Measurements from ENCODE around the gene XYLB. TPM values are rescaled to one million over a fixed set of nuclear protein-coding genes. Genes with fewer than 3 reads are reported as not detected.
A peak's percentile ranks its signal among the peaks of the same experiment; 100 is the strongest.

XYLB gene
- total and polyA plus RNA-seq, 5 donors from 2014 or later, result 0.72 to 5.6 (median 2.1) TPM

DNA sequence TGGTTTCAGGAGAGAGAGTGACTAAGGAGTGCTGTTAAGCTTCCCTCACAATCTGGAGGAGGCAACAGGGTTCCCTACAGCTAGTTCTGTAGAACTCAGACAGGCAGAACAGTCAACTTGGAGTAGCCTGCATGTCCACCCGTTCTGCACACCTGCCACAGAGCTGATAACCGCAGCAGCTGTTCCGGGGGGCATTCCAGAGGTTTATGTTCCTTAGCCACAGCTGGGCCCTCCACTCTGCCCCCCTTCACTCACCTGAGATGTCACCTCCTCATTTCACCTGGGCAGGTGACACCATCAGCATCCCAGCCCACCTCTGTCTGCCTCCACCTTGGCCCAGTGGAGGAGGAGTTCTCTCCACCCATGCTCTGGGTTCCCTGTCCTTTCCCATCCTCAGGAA, 22.6 kb downstream of the XYLB start:
- H3K4me3 ChIP-seq (ENCODE audit: low read depth, low read length), result no peak overlapping the region
- H3K27me3 Mint-ChIP-seq, result no peaks in the 10 kb centered on the region
- no peak for ATAC-seq (ENCODE audit: low read depth in 2 of 2)

DNA sequence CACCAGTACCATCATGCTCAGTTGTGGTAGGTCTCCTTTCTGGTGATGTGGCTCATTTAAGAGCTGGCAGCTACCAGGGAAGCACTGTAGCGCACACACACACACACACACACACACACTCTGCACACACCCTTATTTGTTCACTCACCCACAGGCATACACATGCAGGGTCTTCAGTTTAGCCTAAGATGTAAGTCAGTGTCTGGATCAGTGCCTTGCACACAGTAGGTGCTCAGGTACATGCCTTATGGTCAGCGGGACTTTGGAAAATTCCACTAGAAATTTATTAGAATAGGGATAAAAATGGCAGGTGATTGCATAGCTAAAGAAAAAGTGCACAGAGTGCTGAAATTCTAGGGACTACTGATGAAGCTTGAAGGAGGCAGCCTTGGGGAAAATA, 23.6 kb downstream of the XYLB start:
- peaks cover 20% of the 10 kb centered on the region for H3K4me1 ChIP-seq (ENCODE audit: control insufficient read depth, insufficient read depth, low read length, poor library complexity, severe bottlenecking)
- H3K36me3 Mint-ChIP-seq, result no peaks in the 10 kb centered on the region
- H3K27ac Mint-ChIP-seq, result peak overlapping the region in 1 of 3 donors; percentile 20
- no peaks in the 10 kb centered on the region for H3K9me3 ChIP-seq (ENCODE audit: control insufficient read depth in 2 of 2, low read length in 2 of 2)
- H3K27me3 ChIP-seq (ENCODE audit: control insufficient read depth, insufficient read depth, low read length), result no peaks in the 10 kb centered on the region
- DNase-seq (no peak), ATAC-seq (ENCODE audit: low read depth in 2 of 2) (no peak)
- no peak overlapping the region for H3K4me3 Mint-ChIP-seq
- H3K4me3 ChIP-seq (ENCODE audit: low read depth, low read length), result no peak overlapping the region
- H3K27ac ChIP-seq (ENCODE audit: insufficient read depth, low read length, poor library complexity, severe bottlenecking), result no peak overlapping the region
- no peaks in the 10 kb centered on the region for H3K36me3 ChIP-seq (ENCODE audit: control insufficient read depth, insufficient read depth, low read length)
- no peaks in the 10 kb centered on the region for H3K27me3 Mint-ChIP-seq
- H3K4me1 Mint-ChIP-seq, result peaks cover 0 to 26% (median 20%) of the 10 kb centered on the region in 4 donors
- peaks cover 0 to 2% (median 0%) of the 10 kb centered on the region in 7 donors for H3K9me3 Mint-ChIP-seq

More for the DNA sequence above, 22.6 kb downstream of the XYLB start:
- H3K27ac ChIP-seq (ENCODE audit: insufficient read depth, low read length, poor library complexity, severe bottlenecking), result no peak overlapping the region
- H3K36me3 Mint-ChIP-seq, result no peaks in the 10 kb centered on the region
- no peaks in the 10 kb centered on the region for H3K36me3 ChIP-seq (ENCODE audit: control insufficient read depth, insufficient read depth, low read length)
- peaks cover 4 to 20% (median 14%) of the 10 kb centered on the region in 4 donors for H3K4me1 Mint-ChIP-seq
- H3K9me3 ChIP-seq (ENCODE audit: control insufficient read depth in 2 of 2, low read length in 2 of 2), result no peaks in the 10 kb centered on the region
- no peak for DNase-seq
- peak overlapping the region in 1 of 3 donors; percentile 15 for H3K27ac Mint-ChIP-seq
- no peak overlapping the region for H3K4me3 Mint-ChIP-seq
- H3K27me3 ChIP-seq (ENCODE audit: control insufficient read depth, insufficient read depth, low read length), result no peaks in the 10 kb centered on the region
- peaks cover 0 to 2% (median 0%) of the 10 kb centered on the region in 7 donors for H3K9me3 Mint-ChIP-seq
- peaks cover 13% of the 10 kb centered on the region for H3K4me1 ChIP-seq (ENCODE audit: control insufficient read depth, insufficient read depth, low read length, poor library complexity, severe bottlenecking)

DNA sequence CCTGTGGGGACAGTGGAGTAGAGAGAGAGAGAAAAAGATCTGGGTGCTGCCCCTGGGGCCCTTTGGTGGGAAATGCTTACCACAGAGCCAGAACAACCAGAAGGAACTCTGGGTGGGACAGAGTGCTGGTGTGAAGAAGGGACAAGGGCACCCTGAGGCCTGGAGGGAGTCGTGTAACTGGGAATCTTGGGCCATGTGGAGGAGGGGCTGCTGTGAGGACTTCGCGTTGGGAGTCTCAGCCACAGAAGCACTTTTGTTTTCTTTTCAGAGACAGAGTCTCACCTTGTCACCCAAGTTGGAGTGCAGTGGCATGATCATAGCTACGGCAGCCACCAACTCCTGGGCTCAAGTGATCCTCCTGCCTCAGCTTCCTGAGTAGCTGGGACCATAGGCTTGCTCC, 24.3 kb downstream of the XYLB start:
- Mint-ChIP-seq H3K27ac (no peak overlapping the region), H3K4me1 (peaks cover 0 to 30% (median 20%) of the 10 kb centered on the region in 4 donors), H3K27me3 (no peaks in the 10 kb centered on the region), H3K4me3 (no peak overlapping the region), H3K9me3 (peaks cover 0 to 2% (median 0%) of the 10 kb centered on the region in 7 donors), H3K36me3 (no peaks in the 10 kb centered on the region)
- Histone ChIP-seq H3K27ac (ENCODE audit: insufficient read depth, low read length, poor library complexity, severe bottlenecking) (no peak overlapping the region), H3K9me3 (ENCODE audit: control insufficient read depth in 2 of 2, low read length in 2 of 2) (no peaks in the 10 kb centered on the region), H3K36me3 (ENCODE audit: control insufficient read depth, insufficient read depth, low read length) (no peaks in the 10 kb centered on the region), H3K27me3 (ENCODE audit: control insufficient read depth, insufficient read depth, low read length) (no peaks in the 10 kb centered on the region), H3K4me3 (ENCODE audit: low read depth, low read length) (no peak overlapping the region), H3K4me1 (ENCODE audit: control insufficient read depth, insufficient read depth, low read length, poor library complexity, severe bottlenecking) (peaks cover 20% of the 10 kb centered on the region)
- no peak for DNase-seq
- ATAC-seq (ENCODE audit: low read depth in 2 of 2), result no peak

DNA sequence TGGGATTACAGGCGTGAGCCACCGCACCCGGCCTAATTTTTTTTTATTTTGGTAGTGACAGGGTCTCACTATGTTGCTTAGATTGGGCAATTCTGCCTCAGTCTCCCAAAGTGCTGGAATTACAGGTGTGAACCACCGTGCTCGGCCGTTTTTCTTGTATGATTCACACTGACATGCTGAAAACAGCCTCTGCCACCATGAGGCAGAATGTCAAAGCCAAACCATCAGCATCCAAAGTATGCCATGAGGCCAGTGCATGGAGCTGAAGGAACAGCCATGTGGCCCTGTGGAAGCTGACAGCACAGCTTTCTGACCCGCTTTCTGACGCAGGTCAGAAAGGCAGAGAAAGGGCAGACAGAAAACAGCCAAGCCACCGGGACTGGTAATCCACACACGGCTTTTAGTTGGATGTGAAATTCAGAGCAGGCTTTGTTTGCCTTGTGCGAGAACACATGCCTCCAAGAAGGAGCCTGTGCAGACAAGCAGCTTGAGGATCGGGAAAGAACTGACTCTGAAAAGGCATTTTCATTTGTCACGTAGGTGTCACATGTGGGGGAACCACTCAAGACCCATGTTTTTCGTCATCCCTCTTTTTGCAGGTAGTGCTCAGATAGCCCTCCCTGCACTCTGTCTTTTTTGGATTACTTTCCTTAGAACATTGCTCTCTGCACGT, 25.1 kb downstream of the XYLB start:
- DNase-seq (no peak), ATAC-seq (ENCODE audit: low read depth in 2 of 2) (no peak)
- Mint-ChIP-seq H3K4me3 (peak overlapping the region in 1 of 4 donors; percentile 17), H3K27me3 (no peaks in the 10 kb centered on the region), H3K36me3 (no peaks in the 10 kb centered on the region), H3K4me1 (peaks cover 0 to 30% (median 20%) of the 10 kb centered on the region in 4 donors), H3K27ac (no peak overlapping the region), H3K9me3 (peaks cover 0 to 2% (median 0%) of the 10 kb centered on the region in 7 donors)
- H3K36me3 ChIP-seq (ENCODE audit: control insufficient read depth, insufficient read depth, low read length), result no peaks in the 10 kb centered on the region
- H3K4me1 ChIP-seq (ENCODE audit: control insufficient read depth, insufficient read depth, low read length, poor library complexity, severe bottlenecking), result peaks cover 20% of the 10 kb centered on the region
- H3K27me3 ChIP-seq (ENCODE audit: control insufficient read depth, insufficient read depth, low read length), result no peaks in the 10 kb centered on the region
- H3K27ac ChIP-seq (ENCODE audit: insufficient read depth, low read length, poor library complexity, severe bottlenecking), result no peak overlapping the region
- H3K9me3 ChIP-seq (ENCODE audit: control insufficient read depth in 2 of 2, low read length in 2 of 2), result no peaks in the 10 kb centered on the region
- H3K4me3 ChIP-seq (ENCODE audit: low read depth, low read length), result no peak overlapping the region

DNA sequence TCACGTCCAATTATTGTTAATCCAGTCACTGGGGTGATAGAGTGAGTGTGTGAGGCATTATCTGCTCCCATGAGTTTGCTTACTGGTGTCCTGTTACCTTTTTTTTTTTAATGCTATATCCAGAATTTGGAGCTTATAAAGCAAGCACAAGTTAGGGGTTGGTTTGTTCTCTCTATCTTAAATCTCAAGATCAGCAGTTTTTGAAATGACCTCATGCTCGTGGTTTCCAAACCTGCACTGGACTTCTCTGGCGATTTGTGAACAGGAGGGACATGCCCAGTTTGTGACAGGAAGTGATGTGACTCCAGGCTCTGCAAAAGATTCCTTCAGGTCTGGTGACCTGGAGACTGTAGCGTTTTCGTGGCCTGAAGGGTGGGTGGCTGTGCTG, 25.6 kb downstream of the XYLB start:
- DNase-seq (no peak), ATAC-seq (ENCODE audit: low read depth in 2 of 2) (no peak)
- Mint-ChIP-seq H3K36me3 (no peaks in the 10 kb centered on the region), H3K9me3 (peaks cover 0 to 2% (median 0%) of the 10 kb centered on the region in 7 donors), H3K4me3 (peak overlapping the region in 1 of 4 donors; percentile 17), H3K27ac (no peak overlapping the region), H3K4me1 (peaks cover 0 to 30% (median 20%) of the 10 kb centered on the region in 4 donors), H3K27me3 (no peaks in the 10 kb centered on the region)
- Histone ChIP-seq H3K9me3 (ENCODE audit: control insufficient read depth in 2 of 2, low read length in 2 of 2) (no peaks in the 10 kb centered on the region), H3K36me3 (ENCODE audit: control insufficient read depth, insufficient read depth, low read length) (no peaks in the 10 kb centered on the region), H3K27ac (ENCODE audit: insufficient read depth, low read length, poor library complexity, severe bottlenecking) (no peak overlapping the region), H3K4me1 (ENCODE audit: control insufficient read depth, insufficient read depth, low read length, poor library complexity, severe bottlenecking) (peaks cover 20% of the 10 kb centered on the region), H3K4me3 (ENCODE audit: low read depth, low read length) (no peak overlapping the region), H3K27me3 (ENCODE audit: control insufficient read depth, insufficient read depth, low read length) (no peaks in the 10 kb centered on the region)

DNA sequence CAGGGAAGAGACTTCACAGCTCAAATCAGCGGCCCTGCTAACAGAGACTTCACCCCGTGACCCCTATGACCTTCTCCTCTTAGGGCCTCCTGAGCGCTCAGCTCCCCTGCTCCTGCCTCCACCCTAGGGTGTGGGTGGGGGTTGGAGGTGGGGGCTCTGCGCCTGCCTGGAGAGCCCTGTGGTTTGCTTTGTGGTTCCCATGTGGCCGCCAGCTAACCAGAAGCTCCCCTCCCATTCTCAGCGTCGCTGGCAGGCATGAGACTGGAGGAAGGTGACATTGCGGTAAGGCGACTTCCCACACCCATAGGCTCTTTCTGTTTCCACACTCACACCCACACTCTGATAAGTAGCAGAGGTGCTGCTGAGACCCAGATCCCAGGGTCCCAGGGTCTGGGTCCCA, 27.6 kb downstream of the XYLB start:
- DNase-seq (peak in 2 of 3 donors; percentile 7 to 65), ATAC-seq (ENCODE audit: low read depth in 2 of 2) (peak in 1 of 2 donors; percentile 45)
- Histone ChIP-seq H3K4me1 (ENCODE audit: control insufficient read depth, insufficient read depth, low read length, poor library complexity, severe bottlenecking) (peaks cover 20% of the 10 kb centered on the region), H3K9me3 (ENCODE audit: control insufficient read depth in 2 of 2, low read length in 2 of 2) (no peaks in the 10 kb centered on the region), H3K27ac (ENCODE audit: insufficient read depth, low read length, poor library complexity, severe bottlenecking) (no peak overlapping the region), H3K36me3 (ENCODE audit: control insufficient read depth, insufficient read depth, low read length) (peaks cover 2% of the 10 kb centered on the region), H3K27me3 (ENCODE audit: control insufficient read depth, insufficient read depth, low read length) (no peaks in the 10 kb centered on the region), H3K4me3 (ENCODE audit: low read depth, low read length) (peak overlapping the region; percentile 13)
- Mint-ChIP-seq H3K27me3 (no peaks in the 10 kb centered on the region), H3K27ac (peak overlapping the region; percentile 79 to 84 (median 82)), H3K36me3 (peaks cover 3% of the 10 kb centered on the region), H3K4me1 (peaks cover 0 to 30% (median 20%) of the 10 kb centered on the region in 4 donors), H3K9me3 (no peaks in the 10 kb centered on the region), H3K4me3 (peak overlapping the region in 3 of 4 donors; percentile 52 to 79 (median 63))

DNA sequence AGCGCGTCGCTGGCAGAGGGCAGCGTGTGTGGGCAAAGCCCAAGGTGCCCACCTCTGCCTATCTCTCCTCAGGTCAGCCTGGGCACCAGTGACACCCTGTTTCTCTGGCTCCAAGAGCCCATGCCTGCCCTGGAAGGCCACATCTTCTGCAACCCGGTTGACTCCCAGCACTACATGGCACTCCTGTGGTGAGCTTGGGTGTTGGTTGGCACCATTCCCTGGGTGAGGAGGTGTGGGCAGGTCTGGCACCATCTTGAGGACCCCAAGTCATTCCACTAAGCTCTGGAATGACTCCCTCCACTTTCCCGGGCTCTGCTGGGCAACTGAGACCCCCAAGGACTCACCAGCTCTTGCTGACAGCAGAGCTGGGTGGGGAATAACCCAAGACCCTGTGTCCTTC, 28.5 kb downstream of the XYLB start:
- no peaks in the 10 kb centered on the region for H3K27me3 Mint-ChIP-seq
- H3K4me1 Mint-ChIP-seq, result peaks cover 0 to 28% (median 20%) of the 10 kb centered on the region in 4 donors
- H3K4me1 ChIP-seq (ENCODE audit: control insufficient read depth, insufficient read depth, low read length, poor library complexity, severe bottlenecking), result peaks cover 20% of the 10 kb centered on the region
- H3K27ac Mint-ChIP-seq, result peak overlapping the region in 2 of 3 donors; percentile 82 to 83
- ATAC-seq (ENCODE audit: low read depth in 2 of 2), result no peak
- H3K9me3 ChIP-seq (ENCODE audit: control insufficient read depth in 2 of 2, low read length in 2 of 2), result no peaks in the 10 kb centered on the region
- H3K4me3 ChIP-seq (ENCODE audit: low read depth, low read length), result no peak overlapping the region
- peaks cover 4% of the 10 kb centered on the region for H3K36me3 ChIP-seq (ENCODE audit: control insufficient read depth, insufficient read depth, low read length)
- H3K36me3 Mint-ChIP-seq, result peaks cover 7% of the 10 kb centered on the region
- H3K4me3 Mint-ChIP-seq, result no peak overlapping the region
- H3K27me3 ChIP-seq (ENCODE audit: control insufficient read depth, insufficient read depth, low read length), result no peaks in the 10 kb centered on the region
- no peak for DNase-seq
- H3K27ac ChIP-seq (ENCODE audit: insufficient read depth, low read length, poor library complexity, severe bottlenecking), result no peak overlapping the region
- H3K9me3 Mint-ChIP-seq, result no peaks in the 10 kb centered on the region
